Peyer's patch (tissue), 4 donors: ENCODE data around the gene PCYOX1L.

Source experiments
- POLR2A ChIP-seq, 2 donors: fragments of 450-650 bp; IDR thresholded peaks; one replicate each; pipeline ENCODE4 v1.5.1; 2017; ENCODE audit warnings: antibody characterized with exemption in 2 of 2, mild to moderate bottlenecking in 2 of 2, moderate library complexity in 2 of 2
- TF ChIP-seq, protein P1 (sequence below), 6 experiments: fragments of 450-650 bp in 4 of 6; fragments of 200-600 bp in 2 of 6; sonication (generic) in 1 of 6; IDR thresholded peaks; one replicate each; pipeline ENCODE4 v1.5.1; 2017 to 2019; ENCODE audit warnings: antibody characterized with exemption in 6 of 6, mild to moderate bottlenecking in 3 of 6, moderate library complexity in 1 of 6

- TF ChIP-seq, protein P1, sequence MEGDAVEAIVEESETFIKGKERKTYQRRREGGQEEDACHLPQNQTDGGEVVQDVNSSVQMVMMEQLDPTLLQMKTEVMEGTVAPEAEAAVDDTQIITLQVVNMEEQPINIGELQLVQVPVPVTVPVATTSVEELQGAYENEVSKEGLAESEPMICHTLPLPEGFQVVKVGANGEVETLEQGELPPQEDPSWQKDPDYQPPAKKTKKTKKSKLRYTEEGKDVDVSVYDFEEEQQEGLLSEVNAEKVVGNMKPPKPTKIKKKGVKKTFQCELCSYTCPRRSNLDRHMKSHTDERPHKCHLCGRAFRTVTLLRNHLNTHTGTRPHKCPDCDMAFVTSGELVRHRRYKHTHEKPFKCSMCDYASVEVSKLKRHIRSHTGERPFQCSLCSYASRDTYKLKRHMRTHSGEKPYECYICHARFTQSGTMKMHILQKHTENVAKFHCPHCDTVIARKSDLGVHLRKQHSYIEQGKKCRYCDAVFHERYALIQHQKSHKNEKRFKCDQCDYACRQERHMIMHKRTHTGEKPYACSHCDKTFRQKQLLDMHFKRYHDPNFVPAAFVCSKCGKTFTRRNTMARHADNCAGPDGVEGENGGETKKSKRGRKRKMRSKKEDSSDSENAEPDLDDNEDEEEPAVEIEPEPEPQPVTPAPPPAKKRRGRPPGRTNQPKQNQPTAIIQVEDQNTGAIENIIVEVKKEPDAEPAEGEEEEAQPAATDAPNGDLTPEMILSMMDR (IDR thresholded peaks at IDR 0.05): no peak
- no peak for TF ChIP-seq POLR2A (IDR thresholded peaks at IDR 0.05)
Measured at GRCh38 chr5:149328177-149328576, 29.7 kb upstream of the PCYOX1L start.
